ENCODE data around the gene ATP2A2. TPM values are rescaled to one million over a fixed set of nuclear protein-coding genes. Genes with fewer than 3 reads are reported as not detected.
"Not testable (repeated sequence)": the region's sequence is repeated elsewhere in the genome, so short reads cannot be mapped to it uniquely, and the experiment has no call there.

Gene ATP2A2
- total RNA-seq, 1 donor from 2014 or later, result 3,201 TPM

DNA sequence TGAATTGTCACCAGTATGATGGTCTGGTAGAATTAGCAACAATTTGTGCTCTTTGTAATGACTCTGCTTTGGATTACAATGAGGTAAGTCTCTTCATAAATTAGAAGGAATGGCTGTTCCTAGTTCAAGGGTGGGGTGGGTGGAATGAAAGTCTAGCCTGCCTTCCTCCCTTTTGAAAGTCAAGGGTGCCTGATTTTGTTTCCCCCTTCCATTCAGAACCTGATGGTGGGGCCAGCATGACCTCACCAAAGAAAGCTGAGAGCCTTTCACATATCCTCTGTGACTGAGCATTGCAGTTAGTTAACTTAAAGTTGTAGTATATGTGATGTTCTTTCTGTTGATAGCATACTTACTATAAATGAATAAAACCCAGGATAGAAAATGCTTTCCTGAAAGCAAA lies 52.2 kb downstream of the ATP2A2 start:
- ATAC-seq, result no peak
- intact Hi-C loops (cut with micrococcal nuclease), result no loop called here
- DNase-seq, result no peak

- intact Hi-C loops (cut with micrococcal nuclease), result no loop called here
- no peak for ATAC-seq
- DNase-seq, result no peak
Measured at GRCh38 chr12:110335481-110336045, 54.5 kb downstream of the ATP2A2 start.

DNA sequence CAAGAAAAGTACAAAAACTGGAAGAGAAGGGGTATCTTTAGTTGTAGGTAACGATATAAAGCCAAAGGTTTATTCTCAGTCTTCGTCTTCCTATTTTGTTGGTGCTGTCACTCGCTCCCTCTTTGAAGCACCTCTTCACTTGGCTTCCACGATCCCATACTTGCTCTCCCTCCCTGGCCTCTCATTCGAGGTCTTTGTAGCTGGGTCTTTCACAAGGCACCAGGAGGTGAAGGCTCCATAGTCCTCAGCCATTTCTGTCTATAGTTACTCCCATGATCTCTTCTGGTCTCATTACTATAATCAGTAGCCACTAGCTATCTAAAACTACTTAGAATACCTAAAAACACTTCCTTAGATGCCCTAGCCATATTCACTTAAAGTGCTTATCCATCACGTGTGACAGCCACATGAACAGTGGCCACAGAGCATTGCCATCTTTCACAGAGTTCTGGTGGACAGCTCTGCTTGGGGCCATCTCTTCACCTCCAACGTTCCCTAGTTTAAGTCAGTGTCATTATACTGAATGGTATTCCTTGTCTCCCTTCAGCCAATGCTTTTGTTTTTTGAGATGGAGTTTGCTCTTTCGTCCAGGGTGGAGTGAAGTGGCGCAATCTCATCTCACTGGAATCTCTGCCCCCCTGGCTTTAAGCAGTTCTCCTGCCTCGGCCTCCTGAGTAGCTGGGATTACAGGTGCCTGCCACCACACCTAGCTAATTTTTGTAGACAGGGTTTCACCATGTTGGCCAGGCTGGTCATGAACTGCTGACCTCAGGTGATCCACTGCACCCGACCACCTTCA lies 57.1 kb downstream of the ATP2A2 start:
- no peak for ATAC-seq

DNA sequence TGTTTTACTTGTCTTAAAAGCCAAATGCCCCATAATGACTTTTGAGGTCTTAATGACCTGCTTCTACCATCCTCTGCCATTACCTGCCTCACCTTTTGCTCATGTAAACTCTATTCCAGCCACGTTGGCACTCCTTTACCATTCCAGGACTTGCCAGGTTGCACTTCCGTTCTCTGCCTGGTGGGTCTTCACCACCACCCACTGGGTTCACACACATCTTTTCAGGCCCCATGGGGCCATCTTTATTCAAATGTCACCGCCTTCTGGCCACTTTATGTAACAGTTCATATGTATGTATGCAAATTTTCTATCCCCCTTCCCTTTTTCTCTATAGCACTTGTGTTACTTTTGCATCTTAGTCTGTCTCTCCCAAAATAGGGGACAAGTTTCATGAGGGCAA lies 57.7 kb downstream of the ATP2A2 start:
- intact Hi-C loops (cut with micrococcal nuclease), result no loop called here
- DNase-seq (no peak), ATAC-seq (peak; percentile 3)

More for the DNA sequence above, 57.1 kb downstream of the ATP2A2 start:
- DNase-seq, result no peak
- intact Hi-C loops (cut with micrococcal nuclease), result no loop called here

GRCh38 chr12:110339184-110339952 lies 58.3 kb downstream of the ATP2A2 start:
- peak; percentile 9 for ATAC-seq
- intact Hi-C loops (cut with micrococcal nuclease), result no loop called here

GRCh38 chr12:110340261-110340660 lies 59.2 kb downstream of the ATP2A2 start:
- ATAC-seq; intact Hi-C loops (cut with micrococcal nuclease): not testable (repeated sequence)

More at GRCh38 chr12:110339184-110339952, 58.3 kb downstream of the ATP2A2 start:
- DNase-seq, result no peak

DNA sequence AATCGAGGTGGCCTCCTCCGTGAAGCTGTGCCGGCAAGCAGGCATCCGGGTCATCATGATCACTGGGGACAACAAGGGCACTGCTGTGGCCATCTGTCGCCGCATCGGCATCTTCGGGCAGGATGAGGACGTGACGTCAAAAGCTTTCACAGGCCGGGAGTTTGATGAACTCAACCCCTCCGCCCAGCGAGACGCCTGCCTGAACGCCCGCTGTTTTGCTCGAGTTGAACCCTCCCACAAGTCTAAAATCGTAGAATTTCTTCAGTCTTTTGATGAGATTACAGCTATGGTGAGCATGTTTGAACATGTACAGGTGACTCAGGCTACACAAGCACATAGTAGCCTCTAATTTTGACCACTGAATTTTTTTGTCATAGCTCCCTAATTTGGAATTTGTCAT lies 59.7 kb downstream of the ATP2A2 start:
- intact Hi-C loops (cut with micrococcal nuclease), result no loop called here
- DNase-seq, result no peak
- peak; percentile 1 for ATAC-seq

More at GRCh38 chr12:110340261-110340660, 59.2 kb downstream of the ATP2A2 start:
- DNase-seq, result not testable (repeated sequence)

GRCh38 chr12:110342157-110342556 lies 61.1 kb downstream of the ATP2A2 start:
- intact Hi-C loops (cut with micrococcal nuclease), result no loop called here
- ATAC-seq (no peak), DNase-seq (no peak)

DNA sequence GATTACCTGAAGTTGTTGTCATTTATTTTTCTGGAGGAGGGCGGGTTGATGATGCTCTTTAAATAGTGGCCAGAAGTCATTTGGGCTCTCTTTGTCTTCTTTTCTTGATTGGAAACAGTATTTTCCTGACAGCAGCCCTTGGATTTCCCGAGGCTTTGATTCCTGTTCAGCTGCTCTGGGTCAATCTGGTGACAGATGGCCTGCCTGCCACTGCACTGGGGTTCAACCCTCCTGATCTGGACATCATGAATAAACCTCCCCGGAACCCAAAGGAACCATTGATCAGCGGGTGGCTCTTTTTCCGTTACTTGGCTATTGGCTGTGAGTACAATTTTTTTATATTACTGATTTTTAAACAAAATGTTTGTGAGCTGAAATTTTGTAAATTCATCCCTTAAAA lies 62.1 kb downstream of the ATP2A2 start:
- intact Hi-C loops (cut with micrococcal nuclease), result no loop called here
- DNase-seq (no peak), ATAC-seq (no peak)

DNA sequence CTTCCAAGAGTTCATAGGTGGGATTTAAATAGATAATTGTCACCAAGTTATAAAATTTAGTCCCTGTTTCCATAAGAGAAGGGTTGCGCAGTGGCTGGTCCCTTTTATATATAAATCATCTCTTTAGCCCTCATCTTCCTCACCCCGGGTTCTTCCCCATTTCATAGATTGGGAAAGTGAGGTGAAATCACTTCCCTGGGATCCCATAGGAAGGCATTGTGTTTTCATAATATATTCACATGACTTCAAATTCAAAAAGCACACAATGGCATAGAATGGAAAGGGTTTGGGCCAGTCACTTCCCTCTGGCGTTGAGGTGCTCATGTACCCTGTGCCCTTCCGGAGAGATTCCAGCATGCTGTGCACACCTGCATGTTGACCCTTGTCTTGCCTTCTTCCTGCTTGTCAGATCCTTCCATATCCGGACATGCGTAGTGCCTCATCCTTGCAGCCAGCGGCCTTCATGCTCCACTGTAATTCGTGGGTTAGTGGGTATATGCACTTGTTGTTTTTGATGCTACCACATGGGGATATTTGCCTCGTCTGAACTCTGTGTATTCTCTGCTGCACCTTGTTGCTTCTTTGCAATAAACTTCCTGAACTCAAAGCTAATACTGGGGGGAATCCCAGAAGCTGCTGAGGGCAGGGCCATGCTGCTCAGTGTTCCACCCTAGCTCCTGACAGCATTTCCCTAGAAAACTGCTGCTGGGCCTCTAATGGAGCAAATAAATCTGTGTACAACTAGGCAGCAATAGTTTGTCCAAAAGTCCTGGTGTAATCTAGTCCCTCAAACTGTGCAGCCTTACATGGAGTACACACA lies 62.9 kb downstream of the ATP2A2 start:
- intact Hi-C loops (cut with micrococcal nuclease), result no loop called here
- ATAC-seq, result no peak

GRCh38 chr12:110344657-110345056 lies 63.6 kb downstream of the ATP2A2 start:
- DNase-seq, result no peak
- ATAC-seq, result peak; percentile 2
- intact Hi-C loops (cut with micrococcal nuclease), result no loop called here

More for the DNA sequence above, 62.9 kb downstream of the ATP2A2 start:
- no peak for DNase-seq

DNA sequence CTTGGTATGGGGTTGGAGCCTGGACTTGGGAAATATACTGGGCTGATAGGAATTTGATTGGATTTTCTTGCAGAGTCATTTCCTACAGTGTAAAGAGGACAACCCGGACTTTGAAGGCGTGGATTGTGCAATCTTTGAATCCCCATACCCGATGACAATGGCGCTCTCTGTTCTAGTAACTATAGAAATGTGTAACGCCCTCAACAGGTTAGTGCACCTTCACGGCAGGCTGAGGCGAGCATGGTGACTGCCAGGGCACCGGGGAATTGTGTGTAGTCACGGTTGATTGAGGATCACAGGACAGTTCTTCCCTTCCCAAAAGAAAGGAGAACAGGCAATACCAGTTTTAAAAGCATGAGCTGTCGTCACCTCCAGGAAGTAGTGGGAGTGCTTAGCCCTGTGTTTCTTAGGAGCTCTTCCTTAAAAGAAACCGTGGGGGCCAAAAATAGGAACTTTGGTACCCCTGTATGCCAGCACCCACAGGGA lies 64.2 kb downstream of the ATP2A2 start:
- peak; percentile 6 for ATAC-seq
- no peak for DNase-seq
- intact Hi-C loops (cut with micrococcal nuclease), result no loop called here

DNA sequence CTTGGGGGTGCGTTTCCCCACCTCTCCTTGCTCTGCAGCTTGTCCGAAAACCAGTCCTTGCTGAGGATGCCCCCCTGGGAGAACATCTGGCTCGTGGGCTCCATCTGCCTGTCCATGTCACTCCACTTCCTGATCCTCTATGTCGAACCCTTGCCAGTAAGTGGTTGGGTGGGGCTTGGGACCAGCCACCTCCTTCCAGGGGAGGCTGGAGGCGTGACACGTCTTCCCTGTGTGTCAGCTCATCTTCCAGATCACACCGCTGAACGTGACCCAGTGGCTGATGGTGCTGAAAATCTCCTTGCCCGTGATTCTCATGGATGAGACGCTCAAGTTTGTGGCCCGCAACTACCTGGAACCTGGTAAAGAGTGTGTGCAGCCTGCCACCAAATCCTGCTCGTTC lies 64.9 kb downstream of the ATP2A2 start:
- ATAC-seq (peak; percentile 3), DNase-seq (no peak)
- intact Hi-C loops (cut with micrococcal nuclease), result no loop called here

GRCh38 chr12:110347767-110348166 lies 66.7 kb downstream of the ATP2A2 start:
- DNase-seq (no peak), ATAC-seq (no peak)
- intact Hi-C loops (cut with micrococcal nuclease), result no loop called here

DNA sequence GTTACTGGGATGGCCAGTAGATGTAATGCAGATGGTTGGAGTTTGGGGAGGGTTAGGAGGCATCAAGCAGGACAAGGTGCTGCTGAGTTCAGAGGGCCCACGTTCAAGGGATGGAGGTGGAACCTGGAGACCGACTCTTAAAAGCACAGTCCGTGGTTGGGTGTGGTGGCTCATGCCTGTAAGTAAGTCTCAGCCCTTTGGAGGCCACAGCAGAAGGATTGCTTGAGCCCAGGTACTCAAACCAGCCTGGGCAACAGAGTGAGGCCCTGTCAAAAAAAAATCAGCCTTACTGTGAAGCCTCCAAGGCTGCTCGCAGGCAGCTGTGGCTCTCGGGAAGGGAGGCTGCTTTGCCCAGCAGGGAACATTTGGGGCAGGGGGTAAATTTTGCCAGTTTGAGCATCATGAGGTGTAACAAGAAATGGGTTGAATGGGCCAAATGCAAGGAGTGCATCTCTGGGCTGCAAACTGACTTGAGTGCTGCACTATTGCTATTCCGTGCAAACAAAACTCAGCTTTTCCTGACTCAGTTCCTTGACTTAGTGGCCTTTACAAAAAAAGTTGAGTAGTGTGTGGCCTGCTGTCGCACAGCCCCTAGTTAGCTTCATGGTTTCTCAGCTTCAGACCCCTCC lies 67.5 kb downstream of the ATP2A2 start:
- ATAC-seq (no peak), DNase-seq (no peak)
- intact Hi-C loops (cut with micrococcal nuclease), result no loop called here

DNA sequence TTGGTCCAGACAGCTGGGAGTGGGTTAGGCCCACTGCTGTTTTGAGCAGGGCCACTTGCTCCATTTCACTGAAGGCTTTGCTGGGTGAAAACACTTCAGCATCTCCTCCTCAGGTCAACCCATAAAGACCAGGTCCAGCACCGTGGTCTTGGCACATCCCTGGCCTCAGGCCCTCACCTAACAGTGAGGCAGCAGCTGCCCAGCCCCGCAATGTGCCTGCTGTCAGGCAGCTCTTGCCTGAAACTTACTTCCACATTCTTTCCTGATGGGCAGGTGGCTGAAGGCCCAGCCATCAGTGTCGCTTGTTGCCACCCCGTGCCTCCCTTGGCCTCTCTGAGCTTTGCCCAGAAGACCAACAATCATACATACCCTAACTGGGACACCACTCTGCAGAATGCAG lies 68.0 kb downstream of the ATP2A2 start:
- peak; percentile 2 for ATAC-seq
- intact Hi-C loops (cut with micrococcal nuclease), result no loop called here
- no peak for DNase-seq

GRCh38 chr12:110349514-110350151 lies 68.6 kb downstream of the ATP2A2 start:
- intact Hi-C loops (cut with micrococcal nuclease), result no loop called here
- DNase-seq (no peak), ATAC-seq (peak; percentile 2)

GRCh38 chr12:110351119-110351518 lies 70.1 kb downstream of the ATP2A2 start:
- intact Hi-C loops (cut with micrococcal nuclease), result no loop called here
- ATAC-seq (peak; percentile 5), DNase-seq (no peak)
